Measurements from ENCODE around the gene LLPH.

LLPH gene

GRCh38 chr12:66103016-66103913, 27.3 kb downstream of the LLPH start:
- no peak for DNase-seq

GRCh38 chr12:66092559-66093269, 37.8 kb downstream of the LLPH start:
- DNase-seq: no peak

- DNase-seq: no peak
These were observed 40.4 kb downstream of the LLPH start for GRCh38 chr12:66090157-66090556.

DNA sequence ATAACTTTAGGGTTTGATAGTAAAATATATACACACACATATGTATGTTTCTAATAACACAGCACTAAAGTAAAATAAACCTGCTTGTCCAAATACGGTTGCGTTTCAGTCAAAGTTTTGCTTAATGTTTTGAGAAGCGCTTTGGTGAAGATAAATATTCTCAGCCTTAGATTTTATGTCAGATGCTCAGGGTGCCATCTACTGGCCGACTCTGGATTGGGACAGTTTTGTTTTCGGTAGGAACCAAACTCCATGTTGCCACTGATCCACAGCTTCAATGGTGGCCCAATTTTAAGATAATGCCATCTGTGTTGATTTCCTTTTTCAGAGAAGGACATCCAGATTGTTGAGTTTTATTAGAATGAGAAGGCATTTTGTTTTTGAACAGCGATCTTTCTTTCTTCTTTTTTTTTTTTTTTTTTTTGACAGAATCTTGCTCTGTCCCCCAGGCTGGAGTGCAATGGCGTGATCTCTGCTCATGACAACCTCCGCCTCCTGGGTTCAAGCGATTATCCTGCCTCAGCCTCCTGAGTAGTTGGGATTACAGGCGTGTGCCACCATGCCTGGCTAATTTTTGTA, 43.1 kb downstream of the LLPH start:
- peak; percentile 48 for DNase-seq

GRCh38 chr12:66085998-66086397, 44.6 kb downstream of the LLPH start:
- DNase-seq: no peak

DNA sequence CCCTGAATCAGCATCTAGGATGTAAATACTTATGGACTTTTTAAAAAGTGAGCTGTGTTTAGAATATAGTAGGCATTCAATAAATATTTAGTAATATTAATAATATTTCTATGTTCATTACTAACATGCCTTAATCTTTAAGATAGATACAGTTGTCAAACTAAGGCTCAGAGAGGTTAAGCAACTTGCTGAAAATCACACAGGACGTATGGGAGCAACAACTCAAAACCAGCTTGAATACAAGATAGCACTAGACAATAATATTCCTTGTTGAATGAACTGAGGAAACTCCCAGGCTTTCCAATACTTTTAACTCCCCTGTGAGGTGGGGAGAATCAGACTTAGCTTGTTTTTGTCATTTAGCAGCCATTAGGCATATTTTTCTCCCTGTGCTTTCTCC, 45.3 kb downstream of the LLPH start:
- DNase-seq: no peak

- no peak for DNase-seq
These were observed 46.8 kb downstream of the LLPH start for GRCh38 chr12:66083766-66084165.

DNA sequence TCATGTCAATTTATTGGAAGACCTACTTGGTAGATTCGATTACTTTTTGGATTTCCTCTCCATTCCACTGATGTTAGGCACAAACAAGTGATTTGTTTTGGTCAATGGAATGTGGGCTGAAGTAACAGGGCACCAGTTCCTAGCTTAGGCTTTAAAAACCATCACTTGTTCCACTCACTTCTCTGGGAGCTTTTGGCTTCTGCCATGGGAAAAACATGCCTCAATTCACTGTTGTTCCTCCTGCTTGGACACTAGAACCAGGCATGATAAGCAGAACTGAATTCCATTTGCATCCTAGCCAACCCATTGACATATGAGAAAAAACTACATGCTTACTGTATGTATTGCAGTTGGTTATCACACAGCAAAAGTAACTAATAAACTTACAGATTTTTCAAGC, 47.8 kb downstream of the LLPH start:
- no peak for DNase-seq

GRCh38 chr12:66080791-66081190, 49.8 kb downstream of the LLPH start:
- DNase-seq: no peak

DNA sequence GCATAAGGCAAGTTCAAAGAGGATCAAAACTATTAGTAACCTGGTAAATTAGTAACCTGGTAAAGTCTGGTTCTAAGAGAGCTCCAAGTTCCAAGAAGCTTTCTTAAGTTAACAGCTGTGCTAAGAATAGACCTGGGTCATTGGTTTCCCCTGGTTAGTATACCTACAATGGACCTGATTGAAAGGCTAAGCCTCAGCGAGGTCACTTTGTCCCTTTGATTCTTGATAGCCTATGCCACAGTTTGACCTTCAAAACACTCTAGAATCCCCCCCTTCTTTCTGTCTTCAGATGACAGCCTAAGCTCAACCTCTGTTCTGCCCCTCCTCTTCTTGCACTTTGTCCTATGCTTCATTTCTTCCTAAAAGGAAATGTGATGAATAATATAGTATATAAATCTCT, 53.0 kb downstream of the LLPH start:
- no peak for DNase-seq

GRCh38 chr12:66074561-66074960, 56.0 kb downstream of the LLPH start:
- DNase-seq: no peak

DNA sequence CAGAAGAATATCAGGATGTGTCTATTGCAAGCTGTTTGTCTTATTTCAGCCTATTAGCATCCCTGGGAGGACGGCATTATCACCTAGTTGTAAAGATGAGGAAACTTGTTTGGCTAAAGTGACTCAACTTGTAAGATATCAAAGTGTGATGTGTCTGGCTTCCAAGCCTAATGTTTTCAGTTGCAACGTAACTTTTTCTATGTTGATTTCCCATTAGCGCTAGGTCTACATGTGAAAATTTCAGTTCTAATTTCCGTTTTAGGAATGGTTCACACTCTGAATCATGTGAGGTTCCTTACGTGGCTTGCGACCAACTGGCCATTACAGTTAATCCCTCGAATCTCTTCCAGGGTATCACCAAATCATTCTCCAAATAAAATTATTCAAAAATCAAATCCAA, 58.0 kb downstream of the LLPH start:
- no peak for DNase-seq

- DNase-seq: no peak
These were observed 58.4 kb downstream of the LLPH start for GRCh38 chr12:66072135-66072534.

DNA sequence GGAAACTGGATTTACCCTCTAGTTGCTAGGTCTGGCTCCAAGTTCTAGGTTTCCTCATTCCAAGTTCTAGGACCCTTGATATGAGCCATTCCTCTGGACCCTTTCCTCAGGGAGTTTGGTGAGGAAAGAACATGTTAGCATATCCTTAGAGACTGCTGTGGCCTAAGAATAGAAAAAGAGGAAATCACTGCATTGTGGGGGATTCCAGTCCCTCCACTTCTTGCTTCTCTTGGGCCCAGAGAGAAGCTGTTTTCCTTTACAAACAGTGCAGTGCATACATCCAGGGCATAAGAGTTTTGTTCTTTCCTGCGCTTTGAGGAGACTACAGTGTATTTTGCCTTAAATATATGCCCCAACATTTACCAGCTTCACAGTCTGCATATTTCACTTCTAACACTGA, 59.0 kb downstream of the LLPH start:
- DNase-seq: no peak

DNA sequence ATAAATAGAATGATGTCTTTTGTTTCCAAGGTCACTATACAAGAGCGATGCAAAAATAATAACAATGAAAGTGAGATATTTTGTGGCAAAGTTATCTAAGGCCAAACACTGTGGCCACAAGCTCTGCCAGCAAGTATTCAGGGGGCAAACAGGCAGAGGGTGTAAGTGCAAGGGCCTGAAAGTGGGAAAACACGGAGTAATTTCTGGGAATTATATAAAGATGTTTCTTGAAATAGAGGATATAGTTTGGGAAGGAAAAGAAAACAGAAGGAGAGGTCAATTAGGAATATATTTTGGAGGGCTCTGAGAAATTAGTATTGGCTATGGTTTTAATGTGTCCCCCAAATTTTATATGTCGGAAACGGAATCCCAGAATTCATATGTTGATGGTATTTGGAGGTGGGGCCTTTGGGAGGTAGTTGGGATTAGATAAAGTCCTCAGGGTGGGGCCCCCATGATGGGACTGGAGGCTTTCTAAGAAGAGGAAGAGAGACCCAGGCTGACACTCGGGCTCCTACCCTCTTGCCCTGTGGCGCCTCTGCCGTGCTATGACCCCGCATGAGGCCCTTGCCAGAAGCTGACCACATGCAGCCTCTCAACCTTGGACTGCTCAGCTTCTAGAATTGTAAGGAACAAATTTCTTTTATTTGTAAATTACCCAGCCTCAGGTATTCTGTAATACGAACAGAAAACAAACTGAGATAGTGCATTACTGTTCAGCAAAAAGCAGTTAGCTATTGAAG, 60.0 kb downstream of the LLPH start:
- DNase-seq: no peak

DNA sequence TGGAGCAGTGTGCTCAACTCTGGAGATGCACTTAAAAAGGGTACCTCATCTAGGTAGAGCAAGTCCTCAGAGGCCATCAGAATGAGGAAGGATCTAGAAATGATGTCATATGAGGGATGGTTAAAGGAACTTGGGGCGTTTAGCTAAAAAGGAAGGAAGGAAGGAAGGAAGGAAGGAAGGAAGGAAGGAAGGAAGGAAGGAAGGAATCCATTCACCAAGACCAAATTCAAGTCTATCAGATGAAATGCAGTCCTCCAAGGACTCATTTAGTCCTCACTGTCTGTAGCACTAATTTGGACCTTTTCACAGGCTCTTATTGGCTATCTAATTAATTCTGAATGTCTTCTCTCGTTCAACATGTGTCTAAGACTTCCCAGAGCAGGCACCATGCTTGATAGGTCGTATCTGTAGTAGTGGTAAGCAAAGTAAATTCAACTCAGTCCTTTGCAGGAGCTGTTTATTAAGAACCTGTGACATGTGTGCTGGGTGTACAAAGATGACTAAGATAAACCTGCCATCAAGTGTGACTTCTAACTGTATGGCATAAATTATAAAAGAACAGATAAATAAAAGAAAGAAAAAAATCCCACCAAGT, 63.5 kb downstream of the LLPH start:
- DNase-seq: no peak
